T-cell (primary cell): ENCODE measurements around the gene TUBGCP6. TPM values are rescaled to one million over a fixed set of nuclear protein-coding genes. Genes with fewer than 3 reads are reported as not detected.

Experiments used
- ATAC-seq, 4 experiments: fragments of 200-7000 bp in 3 of 4; fragments of 150-1000 bp in 1 of 4; cut with Tn5 transposase; replicated peaks in 1 of 4; 1 replicate in 3 of 4; 2 replicates in 1 of 4; pipeline ENCODE4 v1.10.0; 2021; ENCODE audit warnings: moderate library complexity in 3 of 4, mild to moderate bottlenecking in 2 of 4, moderate number of reproducible peaks in 1 of 4
- CTCF ChIA-PET, 2 donors: fragments of 300-600 bp; sonication (Branson Sonifier 250); formaldehyde crosslinking; loops; one replicate each; lab custom pipeline; 2022; ENCODE audit warnings: antibody characterized with exemption in 2 of 2; lab: Charles Lee
- POLR2A ChIA-PET, 2 donors: fragments of 300-600 bp; sonication (Branson Sonifier 250); formaldehyde crosslinking; loops; one replicate each; lab custom pipeline; 2022; ENCODE audit warnings: antibody characterized with exemption in 2 of 2; lab: Charles Lee
- DNase-seq, 35 experiments: peaks; one replicate each; pipeline versions ENCODE4 v3.0.0 to v3.0.0-alpha.2; 2013 to 2023
- H3K27ac ChIP-seq: one replicate; pipeline ENCODE4 v1.5.1; 2013; ENCODE audit warnings: low read length
- H3K27me3 ChIP-seq, 2 experiments: replicated peaks in 1 of 2; 1 replicate in 1 of 2; 2 replicates in 1 of 2; pipeline versions ENCODE4 v1.6.1 to v1.7.0; 2013; ENCODE audit warnings: low read length in 1 of 2, mixed read lengths in 1 of 2; ENCODE audit not compliant: control insufficient read depth in 2 of 2, insufficient read depth in 2 of 2; ENCODE audit errors: extremely low read depth in 1 of 2
- H3K36me3 ChIP-seq, 2 donors: 1 replicate in 1 of 2; 2 replicates in 1 of 2; pipeline versions ENCODE4 v1.6.1 to v1.7.0; 2013; ENCODE audit warnings: low read length in 1 of 2; ENCODE audit not compliant: control insufficient read depth in 2 of 2, insufficient read depth in 1 of 2; ENCODE audit errors: extremely low read depth in 1 of 2
- H3K4me1 ChIP-seq, 2 experiments: 1 replicate in 1 of 2; 2 replicates in 1 of 2; pipeline versions ENCODE4 v1.6.1 to v1.7.0; 2013; ENCODE audit warnings: low read length in 2 of 2, mixed read lengths in 1 of 2; ENCODE audit not compliant: insufficient read depth in 2 of 2, control insufficient read depth in 1 of 2; ENCODE audit errors: extremely low read depth in 1 of 2
- H3K4me3 ChIP-seq, 2 donors: 1 replicate in 1 of 2; 2 replicates in 1 of 2; pipeline versions ENCODE4 v1.5.1 to v1.7.0; 2013; ENCODE audit warnings: mild to moderate bottlenecking in 2 of 2, low read length in 1 of 2, moderate library complexity in 1 of 2; ENCODE audit not compliant: control insufficient read depth in 1 of 2; ENCODE audit errors: extremely low read depth in 1 of 2
- H3K9me3 ChIP-seq: 2 replicates; pipeline ENCODE4 v1.7.0; 2013
- H3K27ac Mint-ChIP-seq, 2 donors: one replicate each; pipeline ENCODE4 v1.8.0; 2020 to 2021; ENCODE audit warnings: mild to moderate bottlenecking in 2 of 2, mixed read lengths in 2 of 2
- H3K27me3 Mint-ChIP-seq, 2 donors: one replicate each; pipeline ENCODE4 v1.8.0; 2021 to 2022; ENCODE audit warnings: mixed read lengths in 2 of 2
- H3K36me3 Mint-ChIP-seq: one replicate; pipeline ENCODE4 v1.8.0; 2021; ENCODE audit warnings: mixed read lengths
- H3K4me1 Mint-ChIP-seq, 3 donors: one replicate each; pipeline ENCODE4 v1.8.0; 2020 to 2022; ENCODE audit warnings: mixed read lengths in 3 of 3, mild to moderate bottlenecking in 1 of 3
- H3K4me3 Mint-ChIP-seq, 3 donors: one replicate each; pipeline ENCODE4 v1.8.0; 2020 to 2022; ENCODE audit warnings: mild to moderate bottlenecking in 3 of 3, mixed read lengths in 3 of 3, moderate library complexity in 3 of 3
- H3K9me3 Mint-ChIP-seq, 3 donors: one replicate each; pipeline ENCODE4 v1.8.0; 2020 to 2022; ENCODE audit warnings: mixed read lengths in 3 of 3
- WGBS: methylation state at CpG from one replicate; pipeline ENCODE4 v1.1.5; 2013; ENCODE audit warnings: missing lambda C conversion rate; ENCODE audit not compliant: insufficient coverage; 5-methylcytosine and 5-hydroxymethylcytosine counted together
- total RNA-seq, 35 experiments: library from RNA in 6 of 35; stranded (reverse) in 6 of 35; fragments of 120-200 nt in 1 of 35; gene quantifications; one replicate each; pipeline versions ENCODE4 v1.2.1 to v1.2.4 and lab custom pipeline; 2013 to 2026

Gene TUBGCP6
- total RNA-seq, 5 donors from 2014 or later (not counting 1 experiment from before 2014, with no cell fraction given), result 129 to 144 (median 132) TPM

GRCh38 chr22:50253046-50253915, 8.5 kb upstream of the TUBGCP6 start:
- no peak overlapping the region for H3K4me3 ChIP-seq
- DNase-seq (no peak), ATAC-seq (no peak)
- H3K36me3 ChIP-seq, result peaks cover 0 to 8% of the 10 kb centered on the region in 2 donors
- peaks cover 0 to 10% of the 10 kb centered on the region in 2 experiments for H3K27me3 ChIP-seq
- H3K4me1 Mint-ChIP-seq, result peaks cover 6 to 13% (median 12%) of the 10 kb centered on the region in 3 donors
- H3K36me3 Mint-ChIP-seq, result no peaks in the 10 kb centered on the region
- POLR2A ChIA-PET, result no interaction called here
- no peaks in the 10 kb centered on the region for H3K9me3 ChIP-seq
- CTCF ChIA-PET, result interaction anchor here (0.6 to 1.4 kb wide), 10 partner anchors 8 to 368 kb away, joined by 3 to 6 read pairs (median 3); partner anchors contain the start of gene MAPK12 (in 1 of the 2)
- H3K4me3 Mint-ChIP-seq, result no peak overlapping the region
- H3K9me3 Mint-ChIP-seq, result no peaks in the 10 kb centered on the region
- H3K27ac ChIP-seq, result no peak overlapping the region
- H3K27me3 Mint-ChIP-seq, result peaks cover 0 to 6% of the 10 kb centered on the region in 2 donors
- WGBS, result 79% methylated on average over 14 of the region's 22 CpGs
- peak overlapping the region in 1 of 2 donors; percentile 2 for H3K27ac Mint-ChIP-seq
- H3K4me1 ChIP-seq, result peaks cover 5 to 35% of the 10 kb centered on the region in 2 experiments

GRCh38 chr22:50252082-50253045, 7.5 kb upstream of the TUBGCP6 start:
- H3K36me3 Mint-ChIP-seq, result peaks cover 5% of the 10 kb centered on the region
- H3K9me3 Mint-ChIP-seq, result no peaks in the 10 kb centered on the region
- H3K27ac Mint-ChIP-seq, result peak overlapping the region; percentile 19 to 74
- no peaks in the 10 kb centered on the region for H3K9me3 ChIP-seq
- H3K4me3 Mint-ChIP-seq, result peak overlapping the region; percentile 47 to 71 (median 55)
- no peak overlapping the region for H3K27ac ChIP-seq
- peaks cover 7 to 13% of the 10 kb centered on the region in 2 donors for H3K36me3 ChIP-seq
- ATAC-seq (peak; percentile 66 to 71 (median 68)), DNase-seq (peak; percentile 39 to 81 (median 67))
- CTCF ChIA-PET, result interaction anchor here (0.6 to 1.4 kb wide), 16 partner anchors 9 to 495 kb away, joined by 3 to 6 read pairs (median 3); partner anchors contain the start of genes DENND6B (in 1 of the 2) and MAPK12 (in 1 of the 2)
- 67% methylated on average over 17 of the region's 25 CpGs for WGBS
- H3K27me3 Mint-ChIP-seq, result peaks cover 0 to 2% of the 10 kb centered on the region in 2 donors
- H3K4me3 ChIP-seq, result no peak overlapping the region
- H3K4me1 Mint-ChIP-seq, result peaks cover 6 to 20% (median 18%) of the 10 kb centered on the region in 3 donors
- peaks cover 5 to 44% of the 10 kb centered on the region in 2 experiments for H3K4me1 ChIP-seq
- POLR2A ChIA-PET, result interaction anchor here in 1 of 2 donors (0.5 kb wide), 1 partner anchor 61 kb away, joined by 3 read pairs; no protein-coding TSS in a partner anchor
- H3K27me3 ChIP-seq, result peaks cover 0 to 10% of the 10 kb centered on the region in 2 experiments

- Histone ChIP-seq H3K4me3 (peak overlapping the region in 1 of 2 donors; percentile 73), H3K27ac (peak overlapping the region; percentile 38), H3K27me3 (peaks cover 0 to 5% of the 10 kb centered on the region in 2 experiments), H3K36me3 (peaks cover 10 to 21% of the 10 kb centered on the region in 2 donors), H3K4me1 (peaks cover 5 to 49% of the 10 kb centered on the region in 2 experiments), H3K9me3 (no peaks in the 10 kb centered on the region)
- Mint-ChIP-seq H3K9me3 (no peaks in the 10 kb centered on the region), H3K36me3 (peaks cover 7% of the 10 kb centered on the region), H3K27ac (peak overlapping the region; percentile 31 to 74), H3K27me3 (no peaks in the 10 kb centered on the region), H3K4me1 (peaks cover 6 to 23% (median 21%) of the 10 kb centered on the region in 3 donors), H3K4me3 (peak overlapping the region; percentile 47 to 71 (median 55))
- ChIA-PET CTCF (interaction anchor here in 1 of 2 donors (1.1 to 1.5 kb wide), 4 partner anchors 69 to 369 kb away, joined by 3 read pairs; partner anchors contain the start of gene SCO2), POLR2A (no interaction called here)
- DNase-seq (peak in 1 of 35 experiments; percentile 40), ATAC-seq (peak; percentile 15 to 29 (median 26))
- WGBS, result 14% methylated on average over 34 of the region's 36 CpGs
Measured at GRCh38 chr22:50251477-50252081, 6.8 kb upstream of the TUBGCP6 start.

- Mint-ChIP-seq H3K27me3 (no peaks in the 10 kb centered on the region), H3K27ac (peak within 1 kb of the TSS; percentile 69 to 74), H3K36me3 (peaks cover 7% of the 10 kb centered on the region), H3K4me1 (peaks cover 6 to 26% (median 21%) of the 10 kb centered on the region in 3 donors), H3K9me3 (no peaks in the 10 kb centered on the region), H3K4me3 (peak within 1 kb of the TSS; percentile 71 to 80 (median 74))
- peak within 1 kb of the TSS; percentile 64 for H3K27ac ChIP-seq
- DNase-seq (peak; percentile 52 to 88 (median 70)), ATAC-seq (peak; percentile 77 to 84 (median 81))
- H3K4me3 ChIP-seq, result peak within 1 kb of the TSS; percentile 73 to 80
- ChIA-PET CTCF (interaction anchor here in 1 of 2 donors (1.1 to 1.5 kb wide), 3 partner anchors 21 to 370 kb away, joined by 3 to 4 read pairs (median 3); partner anchors contain the start of gene SCO2), POLR2A (interaction anchor here in 1 of 2 donors (0.7 kb wide), 1 partner anchor 19 kb away, joined by 3 read pairs; no protein-coding TSS in a partner anchor)
- H3K4me1 ChIP-seq, result peaks cover 7 to 57% of the 10 kb centered on the region in 2 experiments
- H3K27me3 ChIP-seq, result no peaks in the 10 kb centered on the region
- H3K9me3 ChIP-seq, result no peaks in the 10 kb centered on the region
- WGBS, result 1% methylated on average over 81 of the region's 81 CpGs
- H3K36me3 ChIP-seq, result peaks cover 14 to 28% of the 10 kb centered on the region in 2 donors
Measured at GRCh38 chr22:50250555-50251476, 6.0 kb upstream of the TUBGCP6 start, which contains the start of gene HDAC10. Gene HDAC10, minus strand, starts transcription at chr22:50251265. Its CDS starts 233 bp downstream, at chr22:50251032.

- no peaks in the 10 kb centered on the region for H3K9me3 Mint-ChIP-seq
- ChIA-PET POLR2A (interaction anchor here in 1 of 2 donors (0.7 kb wide), 1 partner anchor 19 kb away, joined by 3 read pairs; no protein-coding TSS in a partner anchor), CTCF (interaction anchor here in 1 of 2 donors (1.1 to 1.5 kb wide), 3 partner anchors 22 to 371 kb away, joined by 3 to 4 read pairs (median 3); partner anchors contain the start of gene SCO2)
- Histone ChIP-seq H3K4me3 (peak overlapping the region; percentile 73 to 80), H3K27me3 (no peaks in the 10 kb centered on the region), H3K4me1 (peaks cover 7 to 63% of the 10 kb centered on the region in 2 experiments), H3K27ac (peak overlapping the region; percentile 64), H3K36me3 (peaks cover 14 to 29% of the 10 kb centered on the region in 2 donors), H3K9me3 (no peaks in the 10 kb centered on the region)
- peaks cover 7 to 26% (median 21%) of the 10 kb centered on the region in 3 donors for H3K4me1 Mint-ChIP-seq
- ATAC-seq (no peak), DNase-seq (no peak)
- H3K27ac Mint-ChIP-seq, result no peak overlapping the region
- H3K27me3 Mint-ChIP-seq, result no peaks in the 10 kb centered on the region
- H3K4me3 Mint-ChIP-seq, result peak overlapping the region; percentile 71 to 80 (median 74)
- H3K36me3 Mint-ChIP-seq, result peaks cover 7% of the 10 kb centered on the region
- WGBS, result 87% methylated on average over 11 of the region's 11 CpGs
Measured at GRCh38 chr22:50250249-50250554, 5.4 kb upstream of the TUBGCP6 start.
